GM13976 (cell line): ENCODE measurements around the gene MYO18A.

ENCODE experiments used
- DNase-seq: peaks from one replicate; pipeline ENCODE4 v3.0.0; 2012; ENCODE audit warnings: low spot score
- CTCF ChIP-seq: IDR thresholded peaks from 2 replicates; pipeline ENCODE4 v1.5.1; 2012; ENCODE audit warnings: borderline replicate concordance, mild to moderate bottlenecking; ENCODE audit not compliant: insufficient read depth; ENCODE audit errors: extremely low read depth, missing control alignments, control extremely low read depth
- in situ Hi-C: fragments of 300-500 bp; cut with MboI; formaldehyde crosslinking; loops from one replicate; pipeline ENCODE4 v1.12.0; 2022; ENCODE audit warnings: low sequenced_read_pairs, mixed read lengths, inconsistent platforms; ENCODE audit not compliant: unreplicated experiment

Gene MYO18A

GRCh38 chr17:29108823-29109476 is 71.2 kb downstream of the MYO18A start:
- in situ Hi-C loops = loop anchor here (25.0 kb wide), 1 partner anchor 372 kb away; the partner anchor contains the start of genes NEK8, TLCD1 and TRAF4
- TF ChIP-seq CTCF = no peak
- no peak for DNase-seq

DNA sequence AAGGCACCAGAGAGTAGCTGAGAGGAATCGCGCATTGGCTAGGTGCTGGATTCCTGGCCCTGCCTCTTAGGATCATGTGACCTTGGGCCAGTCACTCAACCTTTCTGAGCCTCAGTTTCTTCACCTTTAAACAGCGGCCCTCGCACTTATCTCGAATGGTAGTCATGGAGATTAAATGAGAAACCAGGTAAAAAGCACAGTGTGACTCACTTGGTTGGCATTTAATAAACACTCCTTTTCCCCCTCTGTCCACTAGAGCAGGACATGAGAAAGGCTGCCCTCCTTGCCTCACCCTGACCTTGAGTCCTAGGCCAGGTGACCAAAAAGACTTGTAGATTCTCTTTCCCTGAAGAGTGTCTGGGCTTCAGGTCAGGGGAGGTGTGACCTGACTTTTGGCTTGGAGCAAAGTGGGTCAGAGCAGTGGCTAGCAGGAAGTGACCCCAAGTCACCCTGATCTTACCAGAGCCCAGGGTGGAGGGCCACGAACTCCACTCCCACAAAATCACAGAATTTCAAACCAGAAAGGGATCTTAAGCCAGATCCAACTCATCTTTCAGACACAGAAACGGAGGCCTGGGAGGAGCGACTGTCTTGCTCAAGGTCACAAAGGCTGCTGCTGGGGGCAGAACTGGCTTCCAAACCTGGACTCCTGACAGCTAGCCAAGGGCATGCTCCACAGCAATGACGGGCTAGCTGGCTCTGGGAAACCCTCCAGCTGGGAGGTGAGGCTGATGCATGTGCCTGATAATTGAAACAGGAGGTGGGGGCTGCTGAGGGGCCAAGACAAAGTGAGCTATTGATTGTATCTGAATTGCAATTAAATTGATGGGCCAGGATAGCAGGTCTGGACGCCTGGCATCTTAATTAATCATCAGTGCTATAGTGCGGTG is 72.0 kb downstream of the MYO18A start:
- no peak for DNase-seq
- in situ Hi-C loops = loop anchor here (25.0 kb wide), 1 partner anchor 371 kb away; the partner anchor contains the start of genes NEK8, TLCD1 and TRAF4

GRCh38 chr17:29107084-29107483 is 73.1 kb downstream of the MYO18A start:
- TF ChIP-seq CTCF = no peak
- in situ Hi-C loops = loop anchor here (25.0 kb wide), 1 partner anchor 370 kb away; the partner anchor contains the start of genes NEK8, TLCD1 and TRAF4
- DNase-seq = no peak

More for the DNA sequence above, 72.0 kb downstream of the MYO18A start:
- no peak for TF ChIP-seq CTCF

DNA sequence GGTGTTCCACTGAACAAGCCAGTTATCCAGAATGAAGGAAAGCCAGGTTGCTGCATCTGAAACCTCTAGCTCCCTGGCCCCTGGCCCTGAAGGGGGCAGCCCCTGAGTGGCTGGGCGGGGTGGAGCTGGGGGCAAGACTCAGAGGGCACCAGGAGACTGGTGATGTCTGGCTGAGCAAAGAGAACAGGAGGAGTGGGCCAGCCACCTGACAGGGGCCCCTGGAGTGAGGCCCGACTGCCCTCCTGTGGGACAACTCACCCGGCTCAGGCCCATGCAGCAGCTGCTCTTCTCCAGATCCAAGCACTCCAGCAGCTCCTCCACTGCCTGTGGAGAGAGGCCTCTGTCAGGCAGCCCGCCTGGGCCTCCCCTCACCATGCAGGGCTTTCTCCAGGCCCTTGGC is 76.9 kb downstream of the MYO18A start:
- TF ChIP-seq CTCF = no peak
- DNase-seq = no peak
- in situ Hi-C loops = loop anchor here (25.0 kb wide), 1 partner anchor 366 kb away; the partner anchor contains the start of genes NEK8, TLCD1 and TRAF4

GRCh38 chr17:29102741-29103181 is 77.4 kb downstream of the MYO18A start:
- DNase-seq = no peak
- in situ Hi-C loops = loop anchor here (25.0 kb wide), 1 partner anchor 365 kb away; the partner anchor contains the start of genes NEK8, TLCD1 and TRAF4

GRCh38 chr17:29102046-29102445 is 78.2 kb downstream of the MYO18A start:
- in situ Hi-C loops = loop anchor here (25.0 kb wide), 1 partner anchor 365 kb away; the partner anchor contains the start of genes NEK8, TLCD1 and TRAF4
- DNase-seq = no peak
- no peak for TF ChIP-seq CTCF

More at GRCh38 chr17:29102741-29103181, 77.4 kb downstream of the MYO18A start:
- TF ChIP-seq CTCF = no peak
